Measurements from ENCODE around the gene UBE2E2.

Gene UBE2E2

GRCh38 chr3:23580096-23580713, 377.1 kb downstream of the UBE2E2 start:
- no peak for DNase-seq (ENCODE audit: low spot score)

DNA sequence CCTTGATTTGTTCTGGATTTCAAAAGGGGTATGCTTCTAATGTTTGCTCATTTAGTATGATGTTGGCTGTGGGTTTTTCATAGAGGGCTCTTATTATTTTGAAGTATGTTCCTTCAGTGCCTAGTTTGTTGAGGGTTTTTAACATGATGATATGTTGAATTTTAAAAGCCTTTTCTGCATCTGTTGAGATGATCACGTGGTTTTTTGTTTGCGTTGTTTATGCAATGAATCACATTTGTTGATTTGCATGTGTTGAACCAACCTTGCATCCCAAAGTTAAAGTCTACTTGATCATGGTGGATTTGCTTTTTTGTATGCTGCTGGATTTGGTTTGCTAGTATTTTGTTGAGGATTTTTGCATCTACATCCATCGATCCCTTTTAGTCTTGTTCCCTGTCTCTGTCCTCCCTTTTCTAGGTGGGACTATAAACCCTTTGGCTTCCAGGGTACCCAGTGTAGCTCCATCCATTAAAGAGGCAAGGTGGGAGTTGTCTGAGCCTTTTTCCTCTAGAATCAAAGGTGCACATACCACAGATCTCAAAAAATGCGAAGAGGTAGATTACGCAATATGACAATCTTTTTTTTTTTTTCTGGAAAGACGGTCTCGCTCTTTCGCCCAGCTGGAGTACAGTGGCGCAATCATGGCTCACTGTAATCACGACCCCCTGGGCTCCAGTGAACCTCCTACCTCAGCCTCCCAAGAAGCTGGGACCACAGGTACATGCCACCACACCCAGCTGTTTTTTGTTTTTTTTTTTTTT, 381.0 kb downstream of the UBE2E2 start:
- no peak for DNase-seq (ENCODE audit: low spot score)

GRCh38 chr3:23587513-23587912, 384.4 kb downstream of the UBE2E2 start:
- no peak for DNase-seq (ENCODE audit: low spot score)

DNA sequence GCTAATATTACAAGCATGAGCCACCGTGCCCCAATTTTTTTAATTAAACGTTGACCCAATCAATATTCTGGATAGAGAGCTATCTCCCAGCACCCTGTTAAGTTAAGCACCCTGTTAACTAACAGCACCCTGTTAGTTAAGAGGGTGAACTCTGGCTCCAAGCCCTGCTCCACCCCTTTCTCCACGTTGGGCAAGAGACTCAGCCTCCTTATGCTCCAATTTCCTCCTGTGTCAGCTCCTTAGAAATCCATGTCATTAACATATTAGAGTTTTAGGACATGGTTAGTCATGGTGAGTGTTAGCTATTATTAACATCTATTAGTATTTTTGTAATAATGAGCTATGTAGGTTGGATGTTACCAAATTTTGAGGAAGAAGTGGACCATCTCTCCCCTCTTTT, 385.4 kb downstream of the UBE2E2 start:
- DNase-seq (ENCODE audit: low spot score) = no peak

DNA sequence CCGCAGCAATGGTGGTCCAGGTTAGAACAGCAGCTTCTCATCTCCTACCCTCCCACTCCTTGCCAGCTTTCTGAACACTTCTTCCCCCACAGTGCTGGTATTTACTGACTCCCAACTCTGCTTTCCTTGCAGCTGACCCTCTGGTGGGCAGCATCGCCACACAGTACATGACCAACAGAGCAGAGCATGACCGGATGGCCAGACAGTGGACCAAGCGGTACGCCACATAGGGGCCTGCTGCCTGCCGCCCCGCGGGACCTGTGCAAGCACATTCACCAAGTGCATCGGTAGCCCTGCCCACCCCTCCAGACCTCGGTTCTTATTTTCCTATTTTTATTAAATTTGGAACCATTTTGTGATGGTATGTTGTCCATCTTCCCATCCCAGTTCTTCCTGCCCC, 386.5 kb downstream of the UBE2E2 start:
- DNase-seq (ENCODE audit: low spot score) = peak; percentile 31

- peak; percentile 84 for DNase-seq (ENCODE audit: low spot score)
These were observed 387.5 kb downstream of the UBE2E2 start for GRCh38 chr3:23590424-23591273.

- DNase-seq (ENCODE audit: low spot score) = no peak
These were observed 388.2 kb downstream of the UBE2E2 start for GRCh38 chr3:23591374-23591773.

- DNase-seq (ENCODE audit: low spot score) = no peak
These were observed 390.1 kb downstream of the UBE2E2 start for GRCh38 chr3:23592961-23593931.

GRCh38 chr3:23594066-23594465, 390.9 kb downstream of the UBE2E2 start:
- DNase-seq (ENCODE audit: low spot score) = no peak

GRCh38 chr3:23594894-23595670, 392.0 kb downstream of the UBE2E2 start:
- DNase-seq (ENCODE audit: low spot score) = peak; percentile 54

DNA sequence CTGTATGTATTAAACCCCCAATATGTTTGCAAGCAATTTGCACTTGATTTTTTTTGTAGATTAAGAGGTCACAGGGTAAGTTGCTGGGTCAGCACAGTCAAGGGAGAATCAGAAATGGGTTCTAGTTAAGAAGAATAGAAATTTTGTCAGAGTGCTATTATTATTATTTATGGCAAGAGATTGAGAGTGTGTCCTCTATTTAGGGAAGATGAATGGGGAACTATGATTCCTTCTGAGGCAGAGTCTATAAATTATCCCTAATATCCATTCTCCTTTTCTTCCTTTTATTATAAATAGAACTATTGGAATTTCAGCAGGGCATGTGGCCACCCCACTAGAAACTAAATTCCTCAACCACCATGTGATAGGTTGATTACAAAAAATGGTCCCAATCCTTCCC, 392.7 kb downstream of the UBE2E2 start:
- DNase-seq (ENCODE audit: low spot score) = no peak

DNA sequence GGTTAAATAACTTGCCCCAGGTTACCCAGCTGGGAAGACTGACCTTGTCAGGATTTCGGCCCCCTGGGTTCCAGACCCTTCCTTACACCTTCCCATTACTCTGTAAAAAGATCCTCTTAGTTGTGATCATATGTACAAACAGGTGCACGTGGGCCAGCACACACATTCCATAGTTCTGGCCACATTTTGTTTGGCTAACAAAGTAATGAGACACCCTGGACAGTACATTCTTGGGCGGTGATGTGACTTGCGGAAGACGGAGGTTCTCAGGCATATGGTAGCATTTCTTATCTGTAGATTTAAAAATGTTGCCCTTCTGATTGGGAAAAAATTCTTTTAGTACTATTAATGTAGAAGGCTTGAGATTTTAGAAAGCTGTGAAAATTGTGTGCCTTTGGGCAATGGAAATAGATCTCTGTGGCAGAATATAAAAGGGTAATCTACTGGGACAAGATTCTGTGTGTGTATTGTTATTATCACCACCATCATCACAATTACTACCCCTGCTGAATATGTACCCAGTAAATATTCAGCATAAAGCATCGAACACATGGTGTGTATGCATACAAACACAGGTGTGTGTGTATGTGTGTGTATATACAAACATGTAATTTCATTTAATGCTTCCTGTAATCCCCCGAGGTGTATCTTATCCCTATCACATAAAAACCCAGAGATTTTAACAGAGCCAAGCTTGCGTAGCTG, 397.2 kb downstream of the UBE2E2 start:
- no peak for DNase-seq (ENCODE audit: low spot score)

GRCh38 chr3:23601091-23601822, 398.1 kb downstream of the UBE2E2 start:
- DNase-seq (ENCODE audit: low spot score) = peak; percentile 73

- peak; percentile 43 for DNase-seq (ENCODE audit: low spot score)
These were observed 399.8 kb downstream of the UBE2E2 start for GRCh38 chr3:23602971-23603370.

DNA sequence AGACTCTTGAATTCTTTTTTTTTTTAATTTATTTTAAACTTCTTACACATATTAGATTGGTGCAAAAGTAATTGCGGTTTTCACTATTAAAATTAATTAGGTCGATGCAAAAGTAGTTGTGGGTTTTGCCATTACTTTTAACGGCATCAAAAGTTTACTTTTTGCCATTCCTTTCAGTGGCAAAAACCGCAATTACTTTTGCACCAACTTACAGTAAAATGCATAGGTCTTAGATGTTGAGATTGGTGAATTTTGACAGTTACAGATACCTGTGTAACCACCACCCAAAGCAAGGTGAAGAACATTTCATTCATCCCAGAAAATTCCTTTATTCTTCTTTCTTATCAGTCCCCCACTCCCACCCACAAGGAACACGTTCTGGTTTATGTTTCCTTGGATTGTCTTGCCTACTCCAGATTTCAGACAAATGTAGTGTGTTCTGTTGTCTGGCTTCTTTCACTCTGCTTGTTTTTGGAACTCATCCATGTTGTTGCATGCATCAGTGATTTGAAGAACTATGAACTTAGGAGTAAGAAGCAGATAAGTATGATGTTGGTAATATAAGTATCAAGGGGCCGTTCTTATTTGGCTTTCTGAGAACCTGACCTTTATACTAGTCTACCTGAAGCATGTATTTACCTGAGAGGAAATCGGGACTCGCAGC, 404.2 kb downstream of the UBE2E2 start:
- DNase-seq (ENCODE audit: low spot score) = no peak

DNA sequence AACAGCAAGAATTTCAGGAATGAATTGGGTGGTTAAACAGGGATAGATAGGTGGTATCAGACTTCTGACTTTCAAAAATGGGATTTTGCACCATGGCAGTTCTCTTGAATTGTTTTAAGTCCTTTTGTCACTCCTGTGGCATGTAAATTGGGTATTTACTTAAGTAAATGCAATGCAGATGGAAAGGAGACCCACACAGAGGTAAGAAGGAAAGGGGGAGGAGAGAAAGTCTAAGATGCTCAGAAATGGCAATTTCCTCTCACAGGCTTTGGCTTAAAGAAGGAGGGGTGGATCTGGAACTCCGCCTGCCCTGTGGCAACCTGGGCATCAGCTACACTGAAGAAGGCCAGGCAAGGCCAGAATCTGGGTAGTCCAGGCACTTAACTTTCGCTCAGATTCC, 405.5 kb downstream of the UBE2E2 start:
- DNase-seq (ENCODE audit: low spot score) = no peak

DNA sequence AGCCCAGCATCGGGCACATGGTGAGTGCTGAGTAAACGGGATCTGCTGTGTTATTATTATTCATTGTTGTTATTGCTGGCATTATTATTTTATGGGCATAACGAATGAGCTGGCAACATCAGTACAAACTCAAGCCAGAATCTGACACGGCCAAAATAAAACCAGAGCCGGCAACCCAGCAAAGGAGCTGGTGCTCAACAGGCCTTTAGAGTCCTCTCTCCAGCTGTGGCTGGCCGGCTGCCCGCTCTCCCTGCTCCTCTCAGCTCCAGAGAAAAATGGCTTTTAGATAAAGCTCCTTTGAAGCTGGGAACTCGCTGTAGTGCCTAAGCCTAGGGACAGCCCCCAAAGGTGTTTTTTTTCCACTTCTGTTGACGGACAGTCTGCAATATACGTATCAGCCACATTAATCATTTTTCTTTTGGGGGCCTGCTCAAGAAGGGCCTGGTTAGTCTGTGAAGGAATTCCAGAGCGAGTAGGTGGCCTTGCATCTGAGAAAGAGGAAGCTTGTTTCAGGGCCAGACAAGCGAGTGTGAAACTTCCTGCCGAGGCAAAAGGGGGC, 408.7 kb downstream of the UBE2E2 start:
- DNase-seq (ENCODE audit: low spot score) = peak; percentile 38

- peak; percentile 73 for DNase-seq (ENCODE audit: low spot score)
These were observed 409.3 kb downstream of the UBE2E2 start for GRCh38 chr3:23612296-23612891.

All from SK-N-DZ (cell line).